Thymus (tissue), 14 donors: ENCODE data around the gene ABL2. TPM values are rescaled to one million over a fixed set of nuclear protein-coding genes. Genes with fewer than 3 reads are reported as not detected.
A peak's percentile ranks its signal among the peaks of the same experiment; 100 is the strongest.
"Not testable (repeated sequence)": the region's sequence is repeated elsewhere in the genome, so short reads cannot be mapped to it uniquely, and the experiment has no call there.

ENCODE experiments used
- DNase-seq, 9 donors: peaks; one replicate each; pipeline ENCODE4 v3.0.0-alpha.2; 2013; ENCODE audit warnings: low spot score in 9 of 9, low read depth in 6 of 9, missing footprints in 1 of 9
- H3K27ac ChIP-seq, 2 donors: one replicate each; pipeline ENCODE4 v1.5.1; 2013; ENCODE audit warnings: control low read depth in 1 of 2, low read depth in 1 of 2, low read length in 1 of 2, mild to moderate bottlenecking in 1 of 2, moderate library complexity in 1 of 2
- H3K27me3 ChIP-seq, 2 donors: one replicate each; pipeline ENCODE4 v1.5.1; 2013; ENCODE audit warnings: low read length in 1 of 2; ENCODE audit not compliant: control insufficient read depth in 2 of 2, insufficient read depth in 1 of 2
- H3K36me3 ChIP-seq, 2 donors: one replicate each; pipeline ENCODE4 v1.5.1; 2013; ENCODE audit warnings: low read length in 1 of 2, mild to moderate bottlenecking in 1 of 2, moderate library complexity in 1 of 2; ENCODE audit not compliant: control insufficient read depth in 2 of 2, insufficient read depth in 2 of 2
- H3K4me1 ChIP-seq, 2 donors: one replicate each; pipeline ENCODE4 v1.5.1; 2013; ENCODE audit warnings: low read length in 2 of 2; ENCODE audit not compliant: control insufficient read depth in 2 of 2, insufficient read depth in 2 of 2
- H3K4me3 ChIP-seq, 2 donors: one replicate each; pipeline ENCODE4 v1.5.1; 2013; ENCODE audit warnings: low read length in 2 of 2, control low read depth in 1 of 2, mild to moderate bottlenecking in 1 of 2
- H3K9me3 ChIP-seq, 2 donors: one replicate each; pipeline ENCODE4 v1.5.1; 2013; ENCODE audit warnings: low read length in 1 of 2, mild to moderate bottlenecking in 1 of 2; ENCODE audit not compliant: control insufficient read depth in 2 of 2, insufficient read depth in 1 of 2
- WGBS: extraction: QIAGEN DNeasy Blood & Tissue Kit; methylation state at CpG from one replicate; pipeline ENCODE4 v1.1.7; 2013; 5-methylcytosine and 5-hydroxymethylcytosine counted together
- long read RNA-seq, 10 donors: transcript quantifications; one replicate each; lab custom pipeline, GENCODE V29; 2026
- polyA plus RNA-seq: library from polyadenylated mRNA; stranded (reverse); fragments of 200-250 nt; gene quantifications from one replicate; pipeline ENCODE4 v1.2.3, GENCODE V29; 2013
- total RNA-seq: library from RNA; stranded (reverse); fragments of 120-200 nt; gene quantifications from one replicate; pipeline ENCODE4 v1.2.4, GENCODE V29; 2013
- donor health status: healthy.

Gene ABL2
- 3.5 TPM for total RNA-seq
- 3.6 TPM for polyA plus RNA-seq
- long read RNA-seq, donor 1: 0 reads
- long read RNA-seq, donor 2, partial matches to known transcripts: 0 of 1 reads
- long read RNA-seq, donor 2, other reads (novel, unspliced or antisense): 0 of 1 reads
- long read RNA-seq, donor 3: 0 reads
- long read RNA-seq, donor 4: 0 reads
- long read RNA-seq, donor 5, full-length matches to known transcripts: 2 of 2 reads
- long read RNA-seq, donor 5, partial matches to known transcripts: 0 of 2 reads
- long read RNA-seq, donor 5, other reads (novel, unspliced or antisense): 0 of 2 reads
- long read RNA-seq, donor 6, full-length matches to known transcripts: 1 of 1 reads
- long read RNA-seq, donor 6, partial matches to known transcripts: 0 of 1 reads
- long read RNA-seq, donor 6, other reads (novel, unspliced or antisense): 0 of 1 reads
- long read RNA-seq, donor 7: 0 reads
- long read RNA-seq, donor 8, partial matches to known transcripts: 0 of 1 reads
- long read RNA-seq, donor 8, other reads (novel, unspliced or antisense): 0 of 1 reads
- long read RNA-seq, donor 9, full-length matches to known transcripts: 1 of 1 reads
- long read RNA-seq, donor 9, partial matches to known transcripts: 0 of 1 reads
- long read RNA-seq, donor 9, other reads (novel, unspliced or antisense): 0 of 1 reads
- long read RNA-seq, donor 10: 0 reads

DNA sequence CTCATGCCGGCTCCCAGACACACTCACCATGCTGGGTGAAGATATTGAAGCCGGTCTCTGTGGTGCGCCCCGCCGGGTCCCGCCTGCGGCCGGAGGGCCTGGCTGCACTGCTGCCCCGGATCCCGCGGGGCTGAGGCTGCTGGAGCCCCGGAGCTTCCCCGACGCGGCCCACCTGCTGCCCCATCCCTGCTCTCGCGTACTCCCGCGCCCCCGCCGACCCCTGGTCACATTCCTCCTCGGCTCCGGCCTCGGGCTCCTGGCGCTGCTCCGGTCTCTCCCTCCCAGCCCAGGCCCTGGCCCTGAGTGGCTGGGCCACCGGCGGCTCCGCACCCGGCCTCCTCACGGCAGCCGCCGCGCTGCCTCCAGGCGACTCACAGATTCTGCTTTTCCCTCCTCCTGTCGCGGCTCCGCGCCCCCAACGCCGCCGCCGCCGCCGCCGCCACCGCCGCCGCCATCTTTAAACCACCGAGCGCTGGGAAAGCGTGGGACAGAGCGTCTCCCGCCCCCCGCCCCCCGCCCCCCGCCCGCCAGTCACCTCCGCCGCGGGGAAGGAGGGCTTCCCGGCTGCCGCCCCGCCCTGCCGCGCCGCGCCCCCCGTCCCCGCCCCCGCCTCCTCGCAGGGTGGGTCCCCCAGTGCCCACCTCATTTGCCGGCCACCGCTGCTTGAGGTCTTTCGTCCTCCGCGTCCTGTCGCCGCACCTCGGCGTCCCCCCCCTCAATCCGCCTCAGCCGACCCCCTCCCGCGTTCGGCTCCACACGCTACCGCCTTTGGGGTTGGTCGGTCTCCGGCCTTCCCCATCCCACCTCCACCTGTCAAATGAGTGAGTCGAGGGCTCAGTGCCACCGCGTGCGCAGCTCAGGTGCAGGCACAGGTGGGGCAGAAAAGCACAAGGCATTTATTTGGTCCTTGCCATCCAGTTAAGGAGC is at the start of gene ABL2:
Gene ABL2 (minus strand): TSS at position 464 of the 927 bp plus-strand sequence. CDS start 280 bp downstream, at position 184.
- DNase-seq: peak in 6 of 9 donors; percentile 30 to 78 (median 42)
- Histone ChIP-seq H3K27me3 (no peaks in the 10 kb centered on the region), H3K9me3 (no peaks in the 10 kb centered on the region), H3K27ac (peak within 1 kb of the TSS; percentile 32 to 82), H3K4me1 (peaks cover 6 to 8% of the 10 kb centered on the region in 2 donors), H3K36me3 (no peaks in the 10 kb centered on the region), H3K4me3 (peak within 1 kb of the TSS; percentile 69 to 99)
- WGBS: 1% methylated on average over 79 of the region's 94 CpGs

DNA sequence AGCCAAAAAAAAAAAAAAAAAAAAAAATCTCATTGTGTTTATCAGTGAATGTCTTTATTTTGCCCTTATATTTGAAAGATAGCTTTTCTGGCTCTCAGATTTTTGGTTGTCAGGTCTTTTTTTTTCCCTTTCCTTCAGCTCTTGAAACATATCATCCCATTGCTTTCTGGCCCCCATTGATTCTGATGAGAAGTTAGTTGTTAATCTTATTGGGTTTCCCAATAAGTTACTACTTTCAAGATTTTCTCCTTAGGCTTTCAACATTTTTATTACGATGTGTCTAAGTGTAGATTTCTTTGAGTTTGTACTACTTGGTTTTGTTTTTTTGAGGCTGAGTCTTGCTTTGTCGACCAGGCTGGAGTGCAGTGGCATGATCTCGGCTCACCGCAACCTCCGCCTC is 49.4 kb upstream of the ABL2 start:
- H3K4me1 ChIP-seq: no peaks in the 10 kb centered on the region

DNA sequence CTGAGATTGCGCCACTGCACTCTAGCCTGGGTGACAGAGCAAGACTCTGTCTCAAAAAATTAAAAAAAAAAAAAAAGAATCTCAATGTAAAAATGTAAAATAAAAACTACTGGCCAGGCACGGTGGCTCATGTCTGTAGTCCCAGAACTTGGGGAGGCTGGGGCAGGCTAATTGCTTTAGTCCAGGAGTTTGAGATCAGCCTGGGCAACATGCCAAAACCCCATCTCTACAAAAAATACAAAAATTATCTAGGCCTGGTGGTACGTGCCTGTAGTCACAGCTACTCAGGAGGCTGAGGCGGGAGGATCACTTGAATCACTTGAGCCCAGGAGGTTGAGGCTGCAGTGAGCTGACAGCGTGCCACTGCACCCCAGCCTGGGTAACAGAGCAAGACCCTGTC is 44.9 kb upstream of the ABL2 start:
- not testable (repeated sequence) for H3K27ac ChIP-seq, H3K36me3 ChIP-seq, H3K9me3 ChIP-seq, DNase-seq, H3K4me1 ChIP-seq, H3K27me3 ChIP-seq, H3K4me3 ChIP-seq
- WGBS: 97% methylated on average over 5 of the region's 5 CpGs

More for the DNA sequence above, 49.4 kb upstream of the ABL2 start:
- no peak for DNase-seq
- Histone ChIP-seq H3K27ac (no peak overlapping the region), H3K4me3 (no peak overlapping the region), H3K27me3 (no peaks in the 10 kb centered on the region), H3K36me3 (no peaks in the 10 kb centered on the region), H3K9me3 (peaks cover 0 to 4% of the 10 kb centered on the region in 2 donors)
- WGBS: 98% methylated on average over 5 of the region's 5 CpGs

DNA sequence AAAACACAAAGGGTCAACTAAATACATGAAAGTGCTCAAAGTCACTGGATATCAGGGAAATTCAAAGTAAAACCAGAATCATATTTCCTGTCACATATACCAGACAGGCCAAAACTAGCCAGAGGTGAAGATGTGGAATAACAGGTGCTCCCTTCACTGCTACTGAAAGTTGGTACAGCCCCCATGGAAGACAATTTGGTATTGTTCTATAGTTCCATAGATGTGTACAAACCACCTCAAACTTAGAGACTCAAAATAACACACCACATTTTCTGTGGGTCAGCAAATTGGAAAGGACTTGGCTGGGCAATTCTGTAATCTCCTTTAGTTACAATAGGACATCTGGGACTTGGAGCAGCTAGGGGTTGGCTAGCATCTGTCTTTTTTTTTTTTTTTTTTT is 39.6 kb upstream of the ABL2 start:
- Histone ChIP-seq H3K9me3 (no peaks in the 10 kb centered on the region), H3K27ac (no peak overlapping the region), H3K4me1 (no peaks in the 10 kb centered on the region), H3K4me3 (no peak overlapping the region), H3K36me3 (no peaks in the 10 kb centered on the region), H3K27me3 (no peaks in the 10 kb centered on the region)
- DNase-seq: no peak

GRCh38 chr1:179264507-179264906 is 35.0 kb upstream of the ABL2 start:
- no peak overlapping the region for H3K4me3 ChIP-seq
- no peak overlapping the region for H3K27ac ChIP-seq
- H3K36me3 ChIP-seq: no peaks in the 10 kb centered on the region
- H3K9me3 ChIP-seq: no peaks in the 10 kb centered on the region
- no peaks in the 10 kb centered on the region for H3K4me1 ChIP-seq
- H3K27me3 ChIP-seq: no peaks in the 10 kb centered on the region
- DNase-seq: no peak
- WGBS: 92% methylated on average over 3 of the region's 3 CpGs

DNA sequence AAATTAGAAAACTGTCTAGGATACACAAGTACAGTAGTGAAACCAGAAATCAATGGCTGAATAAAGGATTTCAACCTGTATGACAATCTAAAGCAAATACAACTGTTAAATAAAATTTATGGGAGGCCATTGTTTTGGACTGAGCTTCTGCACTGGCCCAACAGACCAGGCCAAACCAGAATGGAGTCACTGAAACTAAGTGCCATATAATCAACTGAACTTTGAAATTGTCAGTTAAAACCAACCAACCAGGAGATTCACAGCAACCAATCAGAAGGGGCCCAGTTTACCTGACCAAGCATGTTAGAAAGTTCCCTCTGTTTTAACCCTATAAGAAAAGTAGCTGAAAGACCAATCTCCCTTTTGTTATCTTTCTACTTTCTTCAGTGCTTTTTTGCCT is 33.6 kb upstream of the ABL2 start:
- no peaks in the 10 kb centered on the region for H3K36me3 ChIP-seq
- no peaks in the 10 kb centered on the region for H3K9me3 ChIP-seq
- H3K4me3 ChIP-seq: no peak overlapping the region
- no peaks in the 10 kb centered on the region for H3K27me3 ChIP-seq
- H3K4me1 ChIP-seq: no peaks in the 10 kb centered on the region
- no peak overlapping the region for H3K27ac ChIP-seq
- no peak for DNase-seq

GRCh38 chr1:179262183-179262582 is 32.7 kb upstream of the ABL2 start:
- H3K27me3 ChIP-seq: no peaks in the 10 kb centered on the region

GRCh38 chr1:179253286-179253972 is 24.0 kb upstream of the ABL2 start:
- Histone ChIP-seq H3K4me3 (no peak overlapping the region), H3K4me1 (no peaks in the 10 kb centered on the region), H3K27ac (no peak overlapping the region), H3K36me3 (no peaks in the 10 kb centered on the region), H3K27me3 (no peaks in the 10 kb centered on the region), H3K9me3 (no peaks in the 10 kb centered on the region)
- DNase-seq: no peak
- WGBS: 94% methylated on average over 8 of the region's 8 CpGs

More at GRCh38 chr1:179262183-179262582, 32.7 kb upstream of the ABL2 start:
- Histone ChIP-seq H3K36me3 (no peaks in the 10 kb centered on the region), H3K27ac (no peak overlapping the region), H3K4me3 (no peak overlapping the region), H3K9me3 (no peaks in the 10 kb centered on the region), H3K4me1 (no peaks in the 10 kb centered on the region)
- 97% methylated on average over 1 of the region's 1 CpG for WGBS
- DNase-seq: no peak
